Left colon (tissue), 2 donors: ENCODE data around the gene CTDSP1. TPM values are rescaled to one million over a fixed set of nuclear protein-coding genes. Genes with fewer than 3 reads are reported as not detected.
A peak's percentile ranks its signal among the peaks of the same experiment; 100 is the strongest.

Source experiments
- ATAC-seq: fragments of 200-7000 bp; cut with Tn5 transposase; one replicate; pipeline ENCODE4 v1.9.1; 2020; ENCODE audit warnings: mild to moderate bottlenecking, moderate library complexity
- DNase-seq, 2 donors: peaks; one replicate each; pipeline ENCODE4 v3.0.0-alpha.2; 2020
- intact Hi-C, 2 donors: fragments of 100-400 bp; cut with DNase I in 1 of 2; cut with micrococcal nuclease in 1 of 2; formaldehyde crosslinking; loops; one replicate each; pipeline versions ENCODE4 v1.11.2 to v1.14.0; 2022; cut with DNase I, micrococcal nuclease
- total RNA-seq, 2 donors: library from RNA; stranded (reverse); fragmentation: NEBNext Ultra II Directional; extraction: Animal tissue kit (Norgen Biotek cat#: 25700); gene quantifications; one replicate each; pipeline ENCODE4 v1.2.1, GENCODE V29; 2021
- donor health status: DM: no; HTN: no; CAD: no.
- donor health status: DM: yes; HTN: yes; CAD: no.

CTDSP1 gene
- total RNA-seq, 2 donors from 2014 or later: 153 to 176 TPM

DNA sequence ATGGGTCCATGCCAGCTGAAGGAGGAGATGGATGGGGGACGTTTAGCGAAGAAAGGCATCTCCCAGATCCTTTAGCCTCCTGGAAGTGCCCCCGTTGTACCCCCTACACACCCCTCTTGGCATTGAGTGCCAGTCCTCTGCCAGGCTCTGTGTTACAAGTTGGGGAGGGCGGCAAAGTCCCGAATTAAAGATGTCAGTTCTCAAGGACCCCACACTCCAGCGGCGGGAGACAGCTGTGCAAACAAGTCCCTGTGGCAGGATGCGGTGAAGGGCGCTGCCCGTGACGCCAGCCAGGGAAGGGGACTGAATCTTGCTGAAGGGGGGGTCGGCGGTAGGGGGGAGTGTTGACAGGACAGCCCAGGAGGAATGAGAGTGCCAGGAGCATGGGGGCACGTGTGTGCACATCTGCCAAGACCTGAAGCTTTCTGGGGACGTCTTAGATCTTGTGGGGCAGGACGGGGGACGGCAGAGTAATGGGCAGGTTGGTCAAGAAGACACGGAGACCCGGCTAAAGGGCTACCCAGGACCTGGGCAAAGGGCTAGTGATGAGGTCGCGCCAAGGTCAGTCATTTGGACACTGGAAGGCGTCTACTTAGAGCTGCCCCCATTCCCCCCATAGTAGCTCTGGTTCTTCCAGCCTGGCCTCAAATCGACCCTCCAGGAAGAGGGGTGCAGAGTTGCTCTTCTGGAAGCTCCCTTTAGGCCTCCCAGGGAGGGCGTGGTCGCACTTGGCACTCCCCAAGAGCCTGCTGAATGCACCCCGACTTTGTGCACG lies 2.8 kb upstream of the CTDSP1 start:
- ATAC-seq: peak; percentile 14
- DNase-seq: peak; percentile 83 to 86
- intact Hi-C loops: loop anchor here in 1 of 2 donors (5.0 kb wide), 1 partner anchor 95 kb away; no protein-coding TSS in a partner anchor

DNA sequence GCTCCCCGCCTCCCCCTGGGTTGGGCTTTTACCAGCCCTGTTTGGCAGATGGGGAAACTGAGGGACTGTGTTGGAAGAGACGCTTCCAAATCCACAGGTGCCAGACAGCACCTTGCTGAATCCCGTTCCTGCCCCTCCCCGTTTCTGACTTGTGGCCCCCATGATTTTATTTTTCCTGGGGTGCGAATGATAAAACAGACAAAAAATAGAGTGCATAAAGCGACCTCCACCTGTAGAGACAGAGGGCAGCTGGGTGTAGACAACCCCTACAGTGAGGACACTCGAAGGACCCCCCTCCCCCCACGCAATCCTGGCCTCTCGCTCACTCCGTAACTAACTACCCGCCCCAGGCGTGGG lies 2.2 kb upstream of the CTDSP1 start:
- no peak for ATAC-seq
- intact Hi-C loops: loop anchor here in 1 of 2 donors (5.0 kb wide), 1 partner anchor 95 kb away; no protein-coding TSS in a partner anchor
- DNase-seq: peak in 1 of 2 donors; percentile 50

DNA sequence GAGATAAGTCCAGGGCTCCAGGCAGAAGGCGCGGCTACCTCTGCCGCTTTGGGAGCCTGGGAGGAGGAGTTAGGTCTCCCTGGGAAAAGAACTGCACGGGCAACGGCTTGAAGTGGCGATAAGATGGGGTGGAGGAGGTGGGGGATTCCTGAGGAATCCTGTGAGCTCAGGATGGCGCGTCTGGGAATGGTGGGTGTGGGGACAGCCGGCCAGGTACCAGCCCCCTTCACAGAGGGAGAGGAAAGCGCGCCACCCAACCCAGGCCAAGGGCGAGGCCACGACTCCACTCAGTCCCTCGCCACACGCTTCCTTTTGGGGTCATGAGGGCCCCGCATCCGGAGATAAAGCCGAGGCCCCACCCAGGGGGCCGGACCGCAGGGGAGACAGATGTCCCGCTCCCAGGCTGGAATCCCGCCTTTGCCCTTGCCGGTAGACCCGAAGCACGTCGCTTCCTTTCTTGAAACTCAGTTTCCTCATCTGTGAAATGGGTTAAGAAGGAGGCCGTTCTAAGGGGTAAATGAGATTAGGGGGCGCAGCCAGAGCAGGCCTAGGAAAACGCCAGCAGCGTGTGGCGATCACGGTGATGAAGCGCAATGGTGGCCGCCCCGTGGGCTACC lies 1.7 kb upstream of the CTDSP1 start:
- DNase-seq (peak; percentile 81 to 82), ATAC-seq (peak; percentile 31)
- intact Hi-C loops: loop anchor here in 1 of 2 donors (5.0 kb wide), 1 partner anchor 96 kb away; no protein-coding TSS in a partner anchor

DNA sequence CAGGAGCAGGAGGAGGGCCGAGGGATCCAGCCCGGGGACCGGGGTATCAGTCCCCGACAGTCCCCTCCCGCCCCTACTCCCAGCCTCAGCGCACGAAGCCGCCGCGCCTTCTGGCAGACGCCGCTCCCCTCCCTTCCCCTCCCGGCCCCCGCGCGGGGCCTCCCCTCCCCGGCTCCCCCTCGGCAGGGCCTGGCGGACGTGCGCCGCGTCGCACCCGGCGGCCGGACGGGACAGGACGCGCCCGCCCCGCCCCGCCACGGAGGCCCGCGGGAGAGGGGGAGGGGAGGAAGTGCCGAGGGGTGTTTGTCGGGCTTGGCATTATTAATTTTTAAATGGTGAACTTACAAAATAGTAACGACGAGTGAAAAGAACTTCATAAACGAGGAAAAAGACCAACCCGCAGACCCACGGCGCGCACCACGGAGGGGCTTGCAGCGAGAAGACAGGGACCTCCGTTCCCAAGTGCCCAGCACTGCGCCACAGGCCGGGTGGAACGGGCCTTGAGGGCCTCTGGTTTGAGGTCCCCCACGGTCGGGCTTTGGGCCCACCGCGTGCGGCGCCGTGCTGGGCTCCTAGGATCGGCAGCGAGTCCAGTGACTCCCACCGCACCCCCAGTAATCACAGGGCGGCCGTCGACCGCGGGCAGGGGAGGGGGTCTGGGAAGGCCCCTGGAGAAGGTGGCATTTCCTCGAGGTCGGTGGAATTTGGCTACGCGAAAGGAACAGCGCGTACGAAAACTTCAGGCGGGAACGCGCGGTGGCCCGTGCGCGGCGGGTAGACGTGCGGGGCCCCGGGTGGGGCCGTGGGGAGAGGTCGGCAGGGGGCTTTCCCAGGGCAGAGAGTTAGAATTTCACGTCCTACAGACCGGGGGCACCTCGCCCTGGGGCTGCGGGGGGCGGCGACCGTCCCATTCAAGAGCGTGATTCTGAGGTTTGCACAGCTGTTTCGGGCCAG lies 954 bp upstream of the CTDSP1 start:
- intact Hi-C loops: loop anchor here in 1 of 2 donors (5.0 kb wide), 1 partner anchor 96 kb away; no protein-coding TSS in a partner anchor
- peak; percentile 46 for ATAC-seq
- DNase-seq: peak; percentile 83 to 85

DNA sequence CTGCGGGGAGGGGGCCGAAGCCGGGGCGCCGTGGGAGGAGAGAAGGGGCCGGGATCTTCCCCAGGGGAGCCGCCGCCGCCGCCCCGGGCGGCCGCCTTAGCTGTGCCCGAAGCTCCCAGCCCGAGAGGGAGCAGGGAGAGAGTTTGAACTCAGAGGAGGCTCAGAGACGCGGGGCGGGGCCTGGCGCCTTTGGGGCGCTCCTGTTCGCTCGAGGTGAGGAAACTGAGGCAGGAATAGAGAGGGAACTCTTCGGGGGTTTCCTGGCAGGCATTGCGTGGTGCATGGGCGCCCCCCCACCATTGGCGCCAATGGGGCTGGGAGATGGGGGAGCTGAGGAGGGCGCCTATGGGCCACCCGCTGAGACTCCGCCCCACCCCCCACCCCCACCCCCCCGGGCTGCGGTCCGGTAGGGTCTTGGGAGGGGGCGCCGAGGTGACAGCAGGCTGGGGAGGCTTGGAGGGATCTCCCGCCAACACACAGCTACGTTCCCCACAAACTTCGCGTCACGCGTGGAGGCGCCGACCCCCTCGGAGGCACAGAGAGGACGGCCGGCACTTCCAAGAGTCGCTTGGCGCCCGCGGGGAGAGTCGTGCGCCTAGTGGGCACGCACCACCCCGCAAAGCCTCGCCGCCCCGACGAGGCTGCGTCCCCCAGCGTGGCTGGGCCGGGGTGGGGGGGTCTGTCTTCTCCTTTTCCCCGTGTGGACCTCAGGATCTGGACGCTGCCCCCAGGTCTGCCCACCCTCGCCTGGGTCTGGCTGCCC lies 680 bp downstream of the CTDSP1 start:
- ATAC-seq (peak; percentile 4), DNase-seq (peak; percentile 53 to 69)
- intact Hi-C loops: no loop called here

DNA sequence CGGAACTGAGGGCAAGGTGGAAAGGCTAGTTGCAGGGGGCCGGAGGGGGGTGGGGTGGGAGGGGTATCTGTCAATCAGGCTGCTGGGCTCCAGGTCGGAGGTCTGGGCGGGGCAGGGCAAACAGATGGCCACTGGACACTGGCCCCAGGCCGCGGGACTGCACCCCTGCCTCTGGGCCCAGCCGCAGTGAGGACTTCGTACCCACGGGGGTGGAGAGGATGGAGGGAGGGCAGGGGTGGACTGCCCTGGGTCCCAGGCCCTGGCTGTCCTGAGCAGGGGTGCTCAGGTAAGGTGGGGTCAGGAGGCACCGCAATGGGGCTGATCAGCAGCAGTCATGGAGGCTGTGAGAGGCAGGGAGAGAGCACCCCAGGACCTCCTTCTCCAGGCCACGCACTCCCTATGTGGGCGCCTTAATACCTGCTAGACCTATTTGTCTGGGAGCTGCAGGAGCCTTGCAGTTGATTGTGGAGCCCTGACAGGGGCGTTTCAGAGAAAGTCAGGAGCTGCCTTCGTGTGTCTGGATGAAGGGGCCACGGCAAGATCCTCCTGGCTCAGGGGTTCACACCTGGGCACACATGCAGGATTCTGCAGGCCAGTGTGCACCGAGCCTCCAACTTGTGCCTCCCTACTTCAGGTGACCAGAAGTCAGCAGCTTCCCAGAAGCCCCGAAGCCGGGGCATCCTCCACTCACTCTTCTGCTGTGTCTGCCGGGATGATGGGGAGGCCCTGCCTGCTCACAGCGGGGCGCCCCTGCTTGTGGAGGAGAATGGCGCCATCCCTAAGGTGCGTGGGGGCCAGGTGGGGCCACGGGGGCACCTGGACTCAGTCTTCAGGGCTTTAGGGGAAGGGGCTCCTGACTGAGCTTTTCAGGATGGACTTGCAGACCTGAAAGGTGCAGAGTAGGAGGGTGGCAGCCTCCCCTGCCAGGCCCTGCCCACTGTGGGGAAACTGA lies 1.5 kb downstream of the CTDSP1 start:
- peak; percentile 19 for ATAC-seq
- intact Hi-C loops: no loop called here
- peak; percentile 71 to 75 for DNase-seq

DNA sequence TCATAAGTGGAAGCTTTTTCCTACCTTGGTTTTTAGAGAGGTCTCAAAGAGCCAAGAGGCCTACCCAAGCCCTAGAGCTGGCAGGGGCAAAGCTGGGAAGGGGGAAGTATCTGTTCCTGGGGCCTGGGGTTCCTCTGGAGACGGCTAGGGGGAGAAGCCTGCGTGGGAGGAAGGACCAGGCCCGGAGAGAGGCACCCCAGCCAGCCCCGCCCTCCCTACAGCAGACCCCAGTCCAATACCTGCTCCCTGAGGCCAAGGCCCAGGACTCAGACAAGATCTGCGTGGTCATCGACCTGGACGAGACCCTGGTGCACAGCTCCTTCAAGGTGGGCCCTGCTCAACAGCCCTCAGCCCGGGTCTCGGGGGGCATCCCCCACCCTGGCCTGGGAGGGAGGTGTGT lies 2.2 kb downstream of the CTDSP1 start:
- no peak for ATAC-seq

DNA sequence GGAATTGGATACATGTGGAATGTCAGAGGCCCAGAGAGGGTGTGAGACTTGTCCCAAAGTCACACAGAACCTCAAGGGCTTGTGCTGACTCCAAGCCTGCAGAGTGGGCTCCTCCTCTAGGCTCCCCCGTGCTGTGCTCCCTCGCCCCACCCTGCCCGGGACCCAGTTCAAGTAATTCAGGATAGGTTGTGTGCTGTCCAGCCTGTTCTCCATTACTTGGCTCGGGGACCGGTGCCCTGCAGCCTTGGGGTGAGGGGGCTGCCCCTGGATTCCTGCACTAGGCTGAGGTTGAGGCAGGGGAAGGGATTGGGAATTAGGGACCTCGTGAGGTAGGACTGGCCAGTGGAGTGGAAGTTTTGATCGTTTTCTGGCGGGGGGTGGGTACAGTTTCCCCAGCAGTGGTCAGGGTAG lies 2.8 kb downstream of the CTDSP1 start:
- ATAC-seq (no peak), DNase-seq (no peak)
- intact Hi-C loops: no loop called here

More for the DNA sequence above, 2.2 kb downstream of the CTDSP1 start:
- no peak for DNase-seq
- intact Hi-C loops: no loop called here

DNA sequence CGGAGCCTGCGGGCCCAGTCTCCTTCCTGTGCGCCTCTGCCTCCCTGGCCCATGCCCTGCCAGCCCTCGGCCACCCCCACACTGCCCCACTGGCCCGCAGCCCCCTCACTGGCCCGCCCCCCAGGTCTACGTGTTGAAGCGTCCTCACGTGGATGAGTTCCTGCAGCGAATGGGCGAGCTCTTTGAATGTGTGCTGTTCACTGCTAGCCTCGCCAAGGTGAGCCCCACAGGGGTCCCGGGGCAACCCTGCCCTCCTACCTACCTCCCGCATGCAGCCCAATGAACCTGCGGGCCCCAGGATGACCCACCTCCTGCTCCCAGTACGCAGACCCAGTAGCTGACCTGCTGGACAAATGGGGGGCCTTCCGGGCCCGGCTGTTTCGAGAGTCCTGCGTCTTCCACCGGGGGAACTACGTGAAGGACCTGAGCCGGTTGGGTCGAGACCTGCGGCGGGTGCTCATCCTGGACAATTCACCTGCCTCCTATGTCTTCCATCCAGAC lies 3.3 kb downstream of the CTDSP1 start:
- no peak for DNase-seq
- intact Hi-C loops: no loop called here
- ATAC-seq: no peak

DNA sequence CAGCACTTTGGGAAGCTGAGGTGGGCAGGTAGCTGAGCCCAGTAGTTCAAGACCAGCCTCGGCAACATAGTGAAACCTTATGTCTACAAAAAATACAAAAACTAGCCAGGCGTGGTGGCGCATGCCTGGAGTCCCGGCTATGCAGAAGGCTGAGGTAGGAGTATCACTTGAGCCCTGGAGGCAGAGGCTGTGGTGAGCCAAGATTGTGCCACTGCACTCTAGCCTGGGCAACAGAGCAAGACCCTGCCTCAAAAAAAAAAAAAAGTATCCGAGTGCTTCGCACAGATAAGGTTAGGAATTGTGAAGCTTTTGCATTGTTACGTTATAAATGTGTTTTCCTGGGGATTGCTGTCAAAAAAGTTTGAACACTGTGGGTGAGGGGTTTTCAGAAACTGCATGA lies 4.1 kb downstream of the CTDSP1 start:
- no peak for ATAC-seq
- intact Hi-C loops: no loop called here
- no peak for DNase-seq

DNA sequence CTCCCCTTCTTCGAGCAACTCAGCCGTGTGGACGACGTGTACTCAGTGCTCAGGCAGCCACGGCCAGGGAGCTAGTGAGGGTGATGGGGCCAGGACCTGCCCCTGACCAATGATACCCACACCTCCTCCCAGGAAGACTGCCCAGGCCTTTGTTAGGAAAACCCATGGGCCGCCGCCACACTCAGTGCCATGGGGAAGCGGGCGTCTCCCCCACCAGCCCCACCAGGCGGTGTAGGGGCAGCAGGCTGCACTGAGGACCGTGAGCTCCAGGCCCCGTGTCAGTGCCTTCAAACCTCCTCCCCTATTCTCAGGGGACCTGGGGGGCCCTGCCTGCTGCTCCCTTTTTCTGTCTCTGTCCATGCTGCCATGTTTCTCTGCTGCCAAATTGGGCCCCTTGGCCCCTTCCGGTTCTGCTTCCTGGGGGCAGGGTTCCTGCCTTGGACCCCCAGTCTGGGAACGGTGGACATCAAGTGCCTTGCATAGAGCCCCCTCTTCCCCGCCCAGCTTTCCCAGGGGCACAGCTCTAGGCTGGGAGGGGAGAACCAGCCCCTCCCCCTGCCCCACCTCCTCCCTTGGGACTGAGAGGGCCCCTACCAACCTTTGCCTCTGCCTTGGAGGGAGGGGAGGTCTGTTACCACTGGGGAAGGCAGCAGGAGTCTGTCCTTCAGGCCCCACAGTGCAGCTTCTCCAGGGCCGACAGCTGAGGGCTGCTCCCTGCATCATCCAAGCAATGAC lies 4.8 kb downstream of the CTDSP1 start:
- intact Hi-C loops: loop anchor here in 1 of 2 donors (5.0 kb wide), 1 partner anchor 63 kb away; no protein-coding TSS in a partner anchor
- DNase-seq: no peak
- no peak for ATAC-seq

DNA sequence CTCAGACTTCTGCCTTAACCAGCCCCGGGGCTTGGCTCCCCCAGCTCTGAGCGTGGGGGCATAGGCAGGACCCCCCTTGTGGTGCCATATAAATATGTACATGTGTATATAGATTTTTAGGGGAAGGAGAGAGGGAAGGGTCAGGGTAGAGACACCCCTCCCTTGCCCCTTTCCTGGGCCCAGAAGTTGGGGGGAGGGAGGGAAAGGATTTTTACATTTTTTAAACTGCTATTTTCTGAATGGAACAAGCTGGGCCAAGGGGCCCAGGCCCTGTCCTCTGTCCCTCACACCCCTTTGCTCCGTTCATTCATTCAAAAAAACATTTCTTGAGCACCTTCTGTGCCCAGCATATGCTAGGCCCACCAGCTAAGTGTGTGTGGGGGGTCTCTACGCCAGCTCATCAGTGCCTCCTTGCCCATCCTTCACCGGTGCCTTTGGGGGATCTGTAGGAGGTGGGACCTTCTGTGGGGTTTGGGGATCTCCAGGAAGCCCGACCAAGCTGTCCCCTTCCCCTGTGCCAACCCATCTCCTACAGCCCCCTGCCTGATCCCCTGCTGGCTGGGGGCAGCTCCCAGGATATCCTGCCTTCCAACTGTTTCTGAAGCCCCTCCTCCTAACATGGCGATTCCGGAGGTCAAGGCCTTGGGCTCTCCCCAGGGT lies 5.5 kb downstream of the CTDSP1 start:
- DNase-seq: no peak
- intact Hi-C loops: loop anchor here in 1 of 2 donors (5.0 kb wide), 1 partner anchor 62 kb away; no protein-coding TSS in a partner anchor
- ATAC-seq: no peak

DNA sequence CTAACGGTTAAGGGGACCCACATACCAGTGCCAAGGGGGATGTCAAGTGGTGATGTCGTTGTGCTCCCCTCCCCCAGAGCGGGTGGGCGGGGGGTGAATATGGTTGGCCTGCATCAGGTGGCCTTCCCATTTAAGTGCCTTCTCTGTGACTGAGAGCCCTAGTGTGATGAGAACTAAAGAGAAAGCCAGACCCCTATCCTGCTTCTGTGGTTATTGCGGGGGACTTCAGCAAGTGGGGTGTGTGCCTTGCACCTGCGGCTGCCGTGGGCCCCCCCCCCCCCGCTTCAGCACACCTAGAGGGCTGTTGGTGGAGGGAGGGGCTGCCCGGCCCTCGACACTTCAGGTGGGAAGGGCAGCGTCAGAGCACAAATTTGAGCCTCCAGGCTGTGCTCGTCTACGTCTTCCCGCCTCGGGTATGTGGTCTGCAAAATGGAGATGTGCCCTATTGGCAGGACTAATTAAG lies 6.1 kb downstream of the CTDSP1 start:
- intact Hi-C loops: loop anchor here in 1 of 2 donors (5.0 kb wide), 1 partner anchor 62 kb away; no protein-coding TSS in a partner anchor
- peak; percentile 20 for ATAC-seq
- DNase-seq: peak; percentile 57 to 59

DNA sequence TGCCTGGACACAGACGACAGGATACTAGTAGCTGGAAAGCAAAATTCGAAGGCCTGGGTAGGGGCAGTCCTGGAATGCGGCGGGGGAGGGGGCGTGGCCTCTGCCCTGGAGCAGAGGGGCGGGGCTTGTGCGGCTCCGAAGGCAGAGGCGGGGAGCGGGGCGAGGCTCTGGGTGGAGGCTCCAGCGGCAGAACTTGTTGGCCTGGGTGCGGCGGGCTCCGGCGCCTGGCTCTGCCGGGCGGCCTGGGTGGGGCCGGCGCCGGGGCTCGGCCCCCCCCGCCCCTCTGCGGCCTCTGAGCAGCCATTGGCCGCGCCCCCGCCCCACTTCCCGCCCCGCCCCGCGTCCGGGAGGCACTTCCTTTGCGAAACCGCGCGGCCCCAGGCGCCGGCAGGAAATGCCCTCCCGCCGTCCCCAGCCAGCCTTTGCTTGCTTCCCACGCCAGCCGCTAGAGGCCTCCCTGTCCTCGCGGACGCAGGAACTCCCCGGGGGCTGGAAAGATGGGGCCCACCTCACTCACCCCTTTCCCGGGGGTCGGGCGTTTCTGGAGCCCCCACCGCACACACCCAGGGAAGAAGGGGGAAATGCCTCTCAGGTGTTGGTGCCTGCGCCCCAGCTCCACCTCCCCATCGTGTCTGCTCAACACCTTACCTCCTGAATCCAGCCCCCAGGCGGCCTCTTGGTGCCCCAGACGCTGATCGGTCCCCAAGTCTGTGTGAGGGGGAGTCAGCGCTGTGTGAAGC lies 6.7 kb downstream of the CTDSP1 start:
- peak; percentile 97 to 98 for DNase-seq
- ATAC-seq: peak; percentile 79
- intact Hi-C loops: loop anchor here in 1 of 2 donors (5.0 kb wide), 1 partner anchor 61 kb away; no protein-coding TSS in a partner anchor
